Stimulated activated CD4-positive, alpha-beta T cell treated with anti-CD3 and anti-CD28 coated beads, Interleukin-1b, Interleukin-23, amount 100 ng/mL, for 24 hours (primary cell): ENCODE results near the gene DNAJC25.
"Not testable (repeated sequence)": the region's sequence is repeated elsewhere in the genome, so short reads cannot be mapped to it uniquely, and the experiment has no call there.

Experiments
- DNase-seq, 4 experiments: peaks; one replicate each; pipeline ENCODE4 v3.0.0-alpha.2; 2020; ENCODE audit warnings: low read depth in 4 of 4, low spot score in 1 of 4

Gene DNAJC25

DNA sequence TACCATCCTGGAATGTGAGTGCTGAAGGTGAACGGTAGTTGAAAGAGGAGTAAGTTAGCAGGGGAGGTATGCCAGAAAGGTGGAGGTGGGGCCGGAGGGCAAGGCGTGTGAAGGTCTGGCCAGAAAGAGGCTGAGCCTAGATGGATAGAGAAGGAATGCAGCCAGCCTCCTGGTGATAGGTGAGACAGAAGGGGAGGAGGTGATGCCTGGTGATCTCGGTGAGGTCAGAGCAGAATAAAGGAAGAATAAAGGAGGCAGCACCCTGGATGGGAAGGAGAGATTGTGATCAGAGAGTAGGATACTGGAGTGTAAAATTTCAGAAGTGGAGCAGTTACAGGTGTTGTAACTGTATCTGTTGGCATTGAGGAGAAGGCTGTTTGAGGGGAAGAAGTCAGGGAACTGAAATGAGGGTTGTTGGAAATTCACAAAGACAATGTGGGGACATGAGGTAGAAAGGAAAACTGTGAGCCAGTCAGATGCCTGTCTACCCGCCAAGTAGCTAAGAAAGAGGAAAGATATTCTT, 32.2 kb downstream of the DNAJC25 start:
- DNase-seq: no peak

DNA sequence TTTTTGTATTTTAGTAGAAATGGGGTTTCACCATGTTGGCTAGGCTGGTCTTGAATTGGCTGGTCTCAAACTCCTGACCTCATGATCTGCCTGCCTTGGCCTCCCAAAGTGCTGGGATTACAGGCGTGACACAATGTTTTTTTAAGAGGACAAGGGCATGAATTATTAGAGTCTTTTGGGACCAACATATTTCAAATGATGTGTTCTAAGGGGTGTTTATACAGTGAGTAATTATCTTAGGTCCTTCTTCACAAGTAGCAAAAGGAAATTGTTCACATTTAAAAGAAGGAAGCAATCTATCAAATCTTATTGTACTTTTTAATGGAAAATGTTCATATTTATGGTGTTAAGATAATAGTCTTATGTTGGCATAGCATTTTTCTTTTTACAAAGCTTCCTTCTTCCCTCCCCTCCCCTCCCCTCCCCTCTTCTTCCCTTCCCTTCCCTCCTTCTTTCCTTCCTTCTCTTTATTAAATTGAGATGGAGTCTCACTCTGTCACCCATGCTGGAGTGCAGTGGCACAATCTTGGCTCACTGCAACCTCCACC, 37.0 kb downstream of the DNAJC25 start:
- no peak for DNase-seq

DNA sequence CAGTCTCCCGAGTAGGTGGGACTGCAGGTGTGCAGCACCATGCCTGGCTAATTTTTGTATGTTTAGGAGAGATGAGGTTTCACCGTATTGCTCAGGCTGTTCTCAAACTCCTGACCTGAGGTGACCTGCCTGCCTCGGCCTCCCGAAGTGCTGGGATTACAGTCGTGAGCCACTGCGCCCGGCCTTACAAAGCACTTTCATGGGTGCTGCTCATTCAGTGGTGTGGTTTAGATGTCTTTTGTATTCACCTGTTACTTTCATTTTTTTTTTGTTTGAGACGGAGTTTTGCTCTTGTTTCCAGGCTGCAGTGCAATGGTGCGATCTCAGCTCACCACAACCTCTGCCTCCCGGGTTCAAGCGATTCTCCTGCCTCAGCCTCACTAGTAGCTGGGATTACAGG, 37.5 kb downstream of the DNAJC25 start:
- not testable (repeated sequence) for DNase-seq

DNA sequence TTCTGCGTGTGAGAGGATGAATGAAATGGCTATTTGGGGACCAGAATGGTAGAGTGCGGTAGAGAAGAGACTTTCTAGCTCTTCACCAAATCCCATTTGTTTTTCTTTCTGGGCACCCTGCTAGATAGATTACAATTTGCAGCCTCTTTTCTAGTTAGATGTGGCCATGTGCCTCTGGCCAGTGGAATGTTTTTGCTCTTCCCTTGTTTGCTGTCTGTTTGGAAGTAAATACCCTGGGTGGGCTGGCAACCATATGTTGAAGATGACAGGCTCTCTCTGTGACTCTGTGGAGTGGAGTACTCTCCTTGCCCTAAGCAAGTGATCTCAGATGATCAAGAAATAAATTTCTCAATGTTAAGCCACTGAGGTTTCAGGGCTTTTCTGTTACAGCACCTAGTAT, 43.2 kb downstream of the DNAJC25 start:
- no peak for DNase-seq

DNA sequence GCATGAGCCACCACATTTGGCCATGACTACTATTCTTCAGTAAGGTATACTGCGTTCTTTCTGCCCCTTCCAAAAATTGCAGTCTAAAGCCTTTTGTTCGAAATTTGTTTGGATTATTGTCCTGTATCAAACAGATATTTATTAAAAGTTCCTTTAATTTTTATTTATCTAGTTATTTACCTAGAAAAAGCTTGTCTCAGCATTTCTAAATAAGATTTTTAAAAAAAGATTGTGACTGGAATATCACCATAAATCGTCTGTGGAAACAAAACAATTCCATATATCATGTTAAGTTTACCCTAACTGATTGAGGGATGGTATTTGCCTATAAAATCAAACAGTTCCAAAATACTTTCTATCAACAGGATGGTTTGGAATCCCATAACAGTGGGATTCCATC, 45.0 kb downstream of the DNAJC25 start:
- DNase-seq: no peak

DNA sequence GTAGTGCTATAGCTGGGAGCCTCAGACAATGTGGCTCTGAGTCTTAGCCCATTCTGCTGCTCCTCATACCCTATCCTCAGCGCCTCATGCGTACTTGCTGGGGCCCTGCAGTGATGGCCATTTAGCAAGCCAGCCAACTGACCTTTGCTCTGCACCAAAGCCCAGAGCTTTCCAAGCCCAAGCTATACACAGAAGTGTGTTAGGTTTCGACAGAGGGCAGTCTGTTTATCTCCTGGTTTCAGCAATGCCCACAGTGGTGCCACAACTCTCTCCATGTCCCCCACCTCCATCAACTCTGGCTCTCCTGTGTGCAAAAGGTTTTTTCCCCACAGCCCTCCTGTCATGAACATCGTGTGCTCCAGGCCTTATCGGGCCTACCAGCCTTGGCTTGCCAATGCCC, 47.2 kb downstream of the DNAJC25 start:
- DNase-seq: no peak

DNA sequence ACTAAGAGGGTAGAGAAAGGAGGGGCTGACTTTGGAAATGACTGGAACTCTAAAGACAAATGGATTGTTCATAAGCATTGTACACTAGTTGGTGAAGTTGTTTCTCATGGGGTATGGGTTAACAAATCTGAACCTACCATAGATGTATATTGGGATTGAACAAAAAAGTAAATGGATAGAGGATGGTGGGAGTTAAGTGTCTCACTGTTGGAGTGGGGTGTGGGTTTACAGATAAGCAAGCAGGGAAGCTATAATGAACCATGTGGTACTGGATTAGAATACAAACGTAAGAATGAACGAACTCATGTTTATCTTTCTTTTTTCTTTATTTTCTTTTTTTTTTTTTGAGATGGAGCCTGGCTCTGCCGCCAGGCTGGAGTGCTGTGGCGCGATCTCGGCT, 48.1 kb downstream of the DNAJC25 start:
- no peak for DNase-seq

DNA sequence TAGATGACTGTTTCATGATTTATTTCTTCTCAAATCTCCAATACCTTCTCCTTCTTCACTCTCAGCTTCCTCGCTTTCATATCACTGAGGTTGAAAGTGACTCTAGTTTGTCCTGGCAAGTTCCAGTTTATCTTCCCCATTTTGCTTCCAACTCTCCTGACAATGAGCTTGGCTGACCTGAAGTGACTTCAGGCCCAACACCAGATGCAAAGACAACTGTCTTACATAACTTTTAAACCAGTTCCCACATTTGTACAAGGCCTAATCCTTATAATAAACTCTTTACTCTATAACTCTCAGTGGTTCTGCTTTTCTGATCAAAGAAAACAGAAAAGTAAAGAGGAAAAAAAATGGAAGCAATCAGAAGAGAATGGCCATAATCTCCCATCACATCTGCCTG, 52.3 kb downstream of the DNAJC25 start:
- DNase-seq: no peak

DNA sequence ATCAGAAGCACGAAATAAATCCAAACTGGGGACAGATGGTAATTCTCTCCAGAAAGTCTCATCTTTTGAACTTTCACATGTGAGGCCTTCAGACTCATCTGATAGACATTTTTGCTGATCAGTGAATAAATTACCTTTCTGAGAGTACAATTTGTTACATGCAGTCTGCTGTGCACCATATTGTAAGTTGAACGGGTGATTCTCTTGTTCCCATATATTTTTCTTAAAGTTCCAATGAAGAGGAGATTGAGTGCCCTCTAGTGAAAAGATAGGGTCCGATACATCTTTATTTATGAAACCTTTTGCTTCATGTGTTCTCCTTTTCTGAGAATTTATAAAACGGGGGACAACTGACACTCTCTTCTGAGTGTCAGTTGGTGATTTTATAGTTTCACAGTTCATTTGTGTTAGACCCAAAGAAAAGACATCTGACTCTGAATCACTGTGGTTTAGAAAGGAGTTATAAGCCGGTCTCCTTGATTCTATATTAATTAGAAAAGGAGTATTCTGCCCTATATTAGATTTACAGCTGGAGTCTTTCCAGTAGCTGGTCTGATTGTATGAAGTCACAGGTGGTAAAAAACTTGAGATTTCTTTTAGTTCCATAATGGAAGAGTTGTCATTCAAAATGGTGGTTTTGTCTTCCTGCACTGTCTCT, 60.7 kb downstream of the DNAJC25 start:
- DNase-seq: no peak

DNA sequence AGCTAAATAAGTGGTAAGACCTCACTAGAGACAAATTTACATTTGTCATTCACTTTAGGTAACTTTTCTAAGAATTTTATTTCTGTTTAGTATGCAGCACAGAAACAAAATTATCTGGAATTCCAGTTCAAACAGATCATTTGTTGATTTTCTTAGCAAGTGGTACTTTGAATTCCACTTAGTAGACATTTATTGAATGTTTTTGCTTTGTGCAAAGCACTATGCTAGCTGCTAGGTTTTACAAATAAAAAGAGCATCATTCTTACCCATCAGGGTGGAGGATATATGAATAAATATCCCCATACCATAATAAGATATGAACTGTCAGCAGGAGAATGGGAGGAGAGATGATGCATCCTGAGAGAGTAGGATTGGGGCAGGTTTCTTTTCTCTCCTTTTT, 65.7 kb downstream of the DNAJC25 start:
- DNase-seq: no peak

DNA sequence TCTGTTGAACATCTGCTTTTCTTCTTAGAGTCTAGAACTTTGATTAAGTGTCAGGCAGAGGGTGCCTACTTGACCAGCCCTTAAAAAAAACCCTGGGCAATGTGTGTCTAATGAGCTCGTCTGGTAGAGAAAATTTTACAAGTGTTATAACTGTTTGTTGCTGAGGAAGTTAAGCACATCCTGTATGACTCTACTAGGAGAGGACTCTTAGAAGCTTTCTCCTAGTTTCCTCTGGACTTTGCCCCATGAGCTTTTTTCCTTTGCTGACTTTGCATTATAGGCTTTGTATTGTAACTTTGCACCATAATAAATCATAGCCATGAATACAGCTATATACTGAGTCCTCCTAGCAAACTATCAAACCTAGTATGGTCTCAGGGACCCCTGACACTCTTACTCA, 69.6 kb downstream of the DNAJC25 start:
- DNase-seq: no peak
